ENCODE measurements around the gene OR4K5.

Gene OR4K5, protein sequence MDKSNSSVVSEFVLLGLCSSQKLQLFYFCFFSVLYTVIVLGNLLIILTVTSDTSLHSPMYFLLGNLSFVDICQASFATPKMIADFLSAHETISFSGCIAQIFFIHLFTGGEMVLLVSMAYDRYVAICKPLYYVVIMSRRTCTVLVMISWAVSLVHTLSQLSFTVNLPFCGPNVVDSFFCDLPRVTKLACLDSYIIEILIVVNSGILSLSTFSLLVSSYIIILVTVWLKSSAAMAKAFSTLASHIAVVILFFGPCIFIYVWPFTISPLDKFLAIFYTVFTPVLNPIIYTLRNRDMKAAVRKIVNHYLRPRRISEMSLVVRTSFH

DNA sequence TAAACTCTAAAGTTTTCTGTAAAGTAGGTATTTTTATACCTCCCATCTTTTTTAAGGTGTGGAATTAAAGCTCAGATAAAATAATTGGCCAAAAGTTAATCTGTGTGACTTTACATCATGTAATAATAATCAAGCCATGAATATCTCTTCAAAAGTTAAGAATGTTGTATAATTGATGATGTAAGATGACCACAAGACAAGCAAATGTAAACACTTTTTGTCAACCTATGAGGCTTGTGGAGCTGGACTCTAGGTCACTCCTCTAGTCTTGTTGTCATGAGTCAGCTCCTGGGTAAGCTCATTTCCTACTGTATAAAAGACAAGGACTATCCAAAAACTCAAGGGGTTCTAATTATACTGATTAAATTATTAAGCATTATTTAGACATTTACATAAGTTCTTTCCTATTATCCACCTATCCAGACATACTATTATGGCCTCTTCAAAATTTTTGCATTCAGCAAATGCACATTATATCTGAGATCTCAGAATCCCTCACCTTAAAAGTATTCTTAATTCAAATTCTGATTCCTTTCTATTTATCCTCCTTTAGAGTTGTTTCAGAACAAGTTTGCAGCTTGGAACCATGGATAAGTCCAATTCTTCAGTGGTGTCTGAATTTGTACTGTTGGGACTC lies at the start of gene OR4K5:
OR4K5 (plus strand) TSS at position 587 of the 637 bp plus-strand sequence; CDS start at position 587, 0 bp downstream.
- Histone ChIP-seq H3K4me3 (ENCODE audit: low read depth, low read length) (no peak within 1 kb of the TSS), H3K4me1 (ENCODE audit: control insufficient read depth, insufficient read depth, low read length) (no peaks in the 10 kb centered on the region), H3K27me3 (ENCODE audit: control insufficient read depth, insufficient read depth, low read length) (no peaks in the 10 kb centered on the region), H3K9ac (ENCODE audit: low read depth, low read length) (no peak within 1 kb of the TSS), H3K27ac (ENCODE audit: low read depth, low read length) (no peak within 1 kb of the TSS), H3K36me3 (ENCODE audit: control insufficient read depth, insufficient read depth, low read length) (no peaks in the 10 kb centered on the region), H3K9me3 (ENCODE audit: control insufficient read depth, insufficient read depth, low read length) (peaks cover 93% of the 10 kb centered on the region)

DNA sequence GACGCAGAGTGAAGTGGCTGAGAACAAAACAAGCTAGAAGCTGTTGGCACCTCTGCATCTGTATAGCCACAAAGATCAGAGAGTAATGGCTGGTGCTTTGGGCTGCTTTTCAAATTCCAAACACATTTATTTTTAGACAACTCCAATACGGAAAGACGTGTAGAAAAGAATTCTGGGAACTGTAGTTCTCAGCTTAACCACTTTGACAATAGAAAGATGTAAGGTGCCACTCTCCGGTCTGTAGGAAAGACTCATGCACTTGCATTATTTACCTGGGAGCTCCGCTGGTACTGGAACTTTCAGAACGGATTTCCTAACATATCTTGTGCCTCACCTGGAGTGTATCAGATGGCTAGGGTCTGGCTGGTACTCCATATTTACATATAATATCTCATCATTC lies 47.2 kb upstream of the OR4K5 start:
- Histone ChIP-seq H3K4me3 (ENCODE audit: low read depth, low read length) (no peak overlapping the region), H3K27ac (ENCODE audit: low read depth, low read length) (no peak overlapping the region), H3K4me1 (ENCODE audit: control insufficient read depth, insufficient read depth, low read length) (no peaks in the 10 kb centered on the region), H3K9ac (ENCODE audit: low read depth, low read length) (no peak overlapping the region), H3K27me3 (ENCODE audit: control insufficient read depth, insufficient read depth, low read length) (no peaks in the 10 kb centered on the region), H3K9me3 (ENCODE audit: control insufficient read depth, insufficient read depth, low read length) (peaks cover 94% of the 10 kb centered on the region), H3K36me3 (ENCODE audit: control insufficient read depth, insufficient read depth, low read length) (no peaks in the 10 kb centered on the region)

DNA sequence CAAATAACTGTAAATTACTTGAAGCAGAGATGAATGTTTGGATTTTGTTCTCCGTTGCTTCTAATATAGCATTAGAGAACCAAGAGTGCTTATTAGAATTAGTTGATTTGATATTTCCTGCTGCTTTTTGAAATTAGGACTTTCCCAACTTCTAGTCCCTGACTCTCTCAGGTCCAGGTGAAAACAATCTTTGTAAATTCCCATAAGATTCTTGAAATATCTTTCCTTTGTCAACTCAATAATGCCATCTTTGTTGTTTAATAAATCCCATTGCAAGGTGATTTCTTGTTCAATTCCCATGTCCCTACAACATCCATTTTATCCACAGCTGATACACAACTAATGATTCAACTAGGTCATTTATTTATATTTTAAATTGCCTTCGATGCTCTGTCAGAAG lies 45.6 kb upstream of the OR4K5 start, which contains the start of gene OR4K2:
OR4K2 (plus strand) TSS at position 301 of the 400 bp plus-strand sequence. CDS start 1,126 bp downstream, outside the sequence.
- no peak within 1 kb of the TSS for H3K27ac ChIP-seq (ENCODE audit: low read depth, low read length)
- H3K27me3 ChIP-seq (ENCODE audit: control insufficient read depth, insufficient read depth, low read length) = no peaks in the 10 kb centered on the region
- no peaks in the 10 kb centered on the region for H3K4me1 ChIP-seq (ENCODE audit: control insufficient read depth, insufficient read depth, low read length)
- H3K9ac ChIP-seq (ENCODE audit: low read depth, low read length) = no peak within 1 kb of the TSS
- H3K9me3 ChIP-seq (ENCODE audit: control insufficient read depth, insufficient read depth, low read length) = peaks cover 94% of the 10 kb centered on the region
- H3K4me3 ChIP-seq (ENCODE audit: low read depth, low read length) = no peak within 1 kb of the TSS; the same call in 1 of the 2 replicates
- H3K36me3 ChIP-seq (ENCODE audit: control insufficient read depth, insufficient read depth, low read length) = no peaks in the 10 kb centered on the region

DNA sequence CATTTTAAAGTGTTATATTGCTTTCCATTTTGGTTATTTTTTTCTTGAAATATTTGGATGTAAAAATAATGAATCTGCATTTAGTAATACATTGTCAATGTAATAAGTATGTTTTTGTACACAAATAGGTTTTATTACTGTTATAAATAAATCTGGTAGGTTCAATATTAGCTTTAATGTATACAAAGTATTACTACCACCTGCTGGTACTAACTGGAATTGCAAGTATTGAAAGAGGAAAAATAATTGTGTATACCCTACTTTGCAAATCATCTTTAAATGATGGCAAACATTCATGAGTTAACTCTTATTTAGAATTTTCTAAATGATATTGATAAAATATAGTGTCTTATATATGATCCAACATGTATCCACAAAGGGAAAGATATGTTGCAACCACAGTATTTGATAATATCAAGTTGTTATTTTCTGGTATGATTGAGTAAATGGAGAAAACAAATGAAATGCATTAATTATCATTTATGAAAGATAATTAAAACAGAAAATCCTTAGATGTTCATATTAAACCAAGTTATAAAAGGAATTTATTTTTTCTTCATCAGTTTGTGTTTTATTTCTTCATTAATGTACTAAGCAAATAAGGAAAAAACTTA lies 42.3 kb upstream of the OR4K5 start:
- H3K9me3 ChIP-seq (ENCODE audit: control insufficient read depth, insufficient read depth, low read length) = peaks cover 99% of the 10 kb centered on the region
- no peaks in the 10 kb centered on the region for H3K36me3 ChIP-seq (ENCODE audit: control insufficient read depth, insufficient read depth, low read length)
- H3K27ac ChIP-seq (ENCODE audit: low read depth, low read length) = no peak overlapping the region
- no peak overlapping the region for H3K4me3 ChIP-seq (ENCODE audit: low read depth, low read length)
- no peaks in the 10 kb centered on the region for H3K4me1 ChIP-seq (ENCODE audit: control insufficient read depth, insufficient read depth, low read length)
- H3K27me3 ChIP-seq (ENCODE audit: control insufficient read depth, insufficient read depth, low read length) = no peaks in the 10 kb centered on the region
- no peak overlapping the region for H3K9ac ChIP-seq (ENCODE audit: low read depth, low read length)

DNA sequence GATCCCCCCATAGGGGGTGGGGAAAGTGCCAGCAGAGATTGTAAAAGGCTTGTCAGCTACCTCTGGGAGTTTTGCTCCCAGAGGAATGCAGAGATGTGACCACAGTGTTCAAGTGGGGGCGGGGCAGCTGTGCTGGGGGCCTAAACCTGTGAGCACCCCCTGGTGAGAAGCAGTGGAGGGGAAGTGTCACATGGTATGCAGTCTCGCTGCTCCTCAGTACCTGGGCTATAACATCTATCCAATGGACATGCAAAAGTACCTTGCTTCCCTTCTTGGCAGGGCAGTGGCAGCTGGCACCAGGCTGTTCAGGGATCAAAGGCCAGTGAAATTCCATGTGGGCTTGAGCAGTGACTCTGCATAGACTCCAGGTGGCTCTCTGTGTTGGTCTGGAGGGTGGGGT lies 25.1 kb upstream of the OR4K5 start:
- no peaks in the 10 kb centered on the region for H3K27me3 ChIP-seq (ENCODE audit: control insufficient read depth, insufficient read depth, low read length)
- no peaks in the 10 kb centered on the region for H3K4me1 ChIP-seq (ENCODE audit: control insufficient read depth, insufficient read depth, low read length)
- no peak overlapping the region for H3K4me3 ChIP-seq (ENCODE audit: low read depth, low read length)
- no peak overlapping the region for H3K27ac ChIP-seq (ENCODE audit: low read depth, low read length)
- H3K36me3 ChIP-seq (ENCODE audit: control insufficient read depth, insufficient read depth, low read length) = no peaks in the 10 kb centered on the region
- H3K9me3 ChIP-seq (ENCODE audit: control insufficient read depth, insufficient read depth, low read length) = peaks cover 94% of the 10 kb centered on the region
- H3K9ac ChIP-seq (ENCODE audit: low read depth, low read length) = no peak overlapping the region

DNA sequence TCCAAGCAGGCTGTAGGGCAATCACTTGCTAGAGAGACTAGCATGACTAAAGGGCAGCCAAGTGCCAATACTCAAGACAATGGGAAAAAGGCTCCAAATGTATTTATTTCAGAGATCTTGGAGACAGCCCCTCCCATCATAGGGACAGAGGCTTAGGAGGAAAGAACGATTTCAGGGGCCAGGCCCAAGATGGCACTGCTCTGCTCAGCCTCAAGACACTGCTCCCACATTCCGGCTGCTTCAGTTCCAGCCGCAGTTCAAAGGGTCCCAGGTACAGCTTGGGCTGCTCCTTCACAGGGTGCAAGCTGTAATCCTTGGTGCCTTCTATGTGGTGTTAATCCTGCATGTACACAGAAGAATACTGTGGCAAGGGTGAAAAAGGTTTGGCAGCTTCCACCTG lies 19.4 kb upstream of the OR4K5 start:
- Histone ChIP-seq H3K9me3 (ENCODE audit: control insufficient read depth, insufficient read depth, low read length) (peaks cover 91% of the 10 kb centered on the region), H3K4me3 (ENCODE audit: low read depth, low read length) (no peak overlapping the region), H3K27me3 (ENCODE audit: control insufficient read depth, insufficient read depth, low read length) (no peaks in the 10 kb centered on the region), H3K4me1 (ENCODE audit: control insufficient read depth, insufficient read depth, low read length) (no peaks in the 10 kb centered on the region), H3K36me3 (ENCODE audit: control insufficient read depth, insufficient read depth, low read length) (no peaks in the 10 kb centered on the region), H3K27ac (ENCODE audit: low read depth, low read length) (no peak overlapping the region), H3K9ac (ENCODE audit: low read depth, low read length) (no peak overlapping the region)

DNA sequence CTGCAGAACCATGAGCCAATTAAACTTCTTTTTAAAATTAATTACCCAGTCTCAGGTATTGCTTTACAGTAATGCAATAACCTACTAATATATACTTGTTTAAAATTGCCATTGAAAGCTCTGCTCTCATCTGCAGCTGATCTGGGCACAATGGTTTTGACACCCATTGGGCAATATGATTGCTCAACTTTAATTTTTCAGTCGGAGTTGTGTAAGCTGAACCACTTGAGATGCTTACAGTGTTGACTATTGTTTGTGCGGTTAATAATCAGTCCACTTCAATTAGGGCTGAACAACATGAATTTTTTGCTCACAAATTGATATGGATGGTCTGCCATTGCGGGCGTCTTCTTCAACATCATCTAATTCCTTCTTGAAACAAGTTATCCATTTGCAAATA lies 18.0 kb upstream of the OR4K5 start:
- no peak overlapping the region for H3K27ac ChIP-seq (ENCODE audit: low read depth, low read length)
- no peaks in the 10 kb centered on the region for H3K4me1 ChIP-seq (ENCODE audit: control insufficient read depth, insufficient read depth, low read length)
- no peak overlapping the region for H3K4me3 ChIP-seq (ENCODE audit: low read depth, low read length)
- H3K9me3 ChIP-seq (ENCODE audit: control insufficient read depth, insufficient read depth, low read length) = peaks cover 91% of the 10 kb centered on the region
- H3K36me3 ChIP-seq (ENCODE audit: control insufficient read depth, insufficient read depth, low read length) = no peaks in the 10 kb centered on the region
- no peak overlapping the region for H3K9ac ChIP-seq (ENCODE audit: low read depth, low read length)
- H3K27me3 ChIP-seq (ENCODE audit: control insufficient read depth, insufficient read depth, low read length) = no peaks in the 10 kb centered on the region

DNA sequence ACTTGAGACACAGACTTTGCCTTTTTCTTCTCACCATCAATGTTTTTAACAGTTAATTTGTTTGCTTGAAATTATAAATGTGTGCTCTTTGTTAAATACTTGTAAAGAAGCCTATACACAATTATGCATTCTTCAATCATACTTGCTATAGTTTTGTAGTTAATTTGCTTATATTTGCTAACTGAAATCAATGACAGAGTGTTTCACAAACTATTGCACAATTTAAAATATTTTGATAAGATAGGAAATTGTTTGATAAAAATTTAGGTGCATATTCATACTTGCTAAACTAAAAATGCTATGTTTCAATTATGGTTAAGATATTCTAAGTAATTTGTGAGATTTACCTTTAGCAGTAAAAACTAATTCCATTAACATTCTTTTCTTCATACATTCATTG lies 13.7 kb upstream of the OR4K5 start:
- Histone ChIP-seq H3K27me3 (ENCODE audit: control insufficient read depth, insufficient read depth, low read length) (no peaks in the 10 kb centered on the region), H3K4me3 (ENCODE audit: low read depth, low read length) (peak overlapping the region; percentile 7; the same call in 1 of the 2 replicates), H3K4me1 (ENCODE audit: control insufficient read depth, insufficient read depth, low read length) (no peaks in the 10 kb centered on the region), H3K27ac (ENCODE audit: low read depth, low read length) (no peak overlapping the region), H3K9me3 (ENCODE audit: control insufficient read depth, insufficient read depth, low read length) (peaks cover 96% of the 10 kb centered on the region), H3K36me3 (ENCODE audit: control insufficient read depth, insufficient read depth, low read length) (no peaks in the 10 kb centered on the region), H3K9ac (ENCODE audit: low read depth, low read length) (no peak overlapping the region)

DNA sequence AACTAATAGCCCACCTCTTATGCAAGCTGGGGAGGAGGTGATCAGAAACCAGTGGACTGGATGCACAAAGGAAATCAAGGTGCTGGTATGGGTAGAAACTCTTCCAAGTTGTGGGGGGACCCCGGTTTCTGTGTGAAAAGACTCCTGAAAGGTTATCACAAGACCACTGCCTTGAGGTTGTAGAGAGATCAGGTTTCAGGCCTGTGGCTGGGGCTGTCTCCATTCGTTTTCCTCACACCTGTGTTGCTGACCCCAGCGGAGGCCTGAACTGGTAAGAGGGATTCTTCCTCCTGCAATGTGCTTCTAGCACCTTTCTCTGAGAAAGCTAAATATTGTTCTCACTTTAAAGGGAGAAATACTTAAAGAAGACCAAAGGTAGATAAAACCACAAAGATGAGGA lies 9.3 kb upstream of the OR4K5 start:
- Histone ChIP-seq H3K27ac (ENCODE audit: low read depth, low read length) (no peak overlapping the region), H3K4me3 (ENCODE audit: low read depth, low read length) (no peak overlapping the region), H3K36me3 (ENCODE audit: control insufficient read depth, insufficient read depth, low read length) (no peaks in the 10 kb centered on the region), H3K9me3 (ENCODE audit: control insufficient read depth, insufficient read depth, low read length) (peaks cover 70% of the 10 kb centered on the region), H3K27me3 (ENCODE audit: control insufficient read depth, insufficient read depth, low read length) (no peaks in the 10 kb centered on the region), H3K4me1 (ENCODE audit: control insufficient read depth, insufficient read depth, low read length) (no peaks in the 10 kb centered on the region), H3K9ac (ENCODE audit: low read depth, low read length) (no peak overlapping the region)

DNA sequence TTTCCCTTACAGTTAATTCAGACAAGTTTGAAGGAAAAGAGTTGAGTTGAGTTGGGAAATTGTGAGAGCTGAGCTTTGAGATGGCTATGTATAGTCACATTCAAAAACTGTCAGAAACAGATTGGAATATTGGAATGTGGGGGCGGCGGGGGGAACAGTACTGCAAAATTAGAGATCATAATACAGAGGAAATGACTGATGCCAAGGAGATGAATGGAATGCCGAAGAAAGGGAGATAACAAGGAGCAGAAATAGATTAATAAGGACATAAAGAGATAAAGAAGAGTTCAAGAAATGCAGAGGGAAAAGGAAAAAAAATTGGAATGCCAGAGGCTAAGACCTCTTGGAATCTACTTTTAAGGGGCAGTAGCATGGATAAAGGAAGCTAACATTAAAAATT lies 3.2 kb upstream of the OR4K5 start:
- Histone ChIP-seq H3K27ac (ENCODE audit: low read depth, low read length) (no peak overlapping the region), H3K9ac (ENCODE audit: low read depth, low read length) (no peak overlapping the region), H3K27me3 (ENCODE audit: control insufficient read depth, insufficient read depth, low read length) (no peaks in the 10 kb centered on the region), H3K9me3 (ENCODE audit: control insufficient read depth, insufficient read depth, low read length) (peaks cover 71% of the 10 kb centered on the region), H3K36me3 (ENCODE audit: control insufficient read depth, insufficient read depth, low read length) (no peaks in the 10 kb centered on the region), H3K4me1 (ENCODE audit: control insufficient read depth, insufficient read depth, low read length) (no peaks in the 10 kb centered on the region), H3K4me3 (ENCODE audit: low read depth, low read length) (no peak overlapping the region)

DNA sequence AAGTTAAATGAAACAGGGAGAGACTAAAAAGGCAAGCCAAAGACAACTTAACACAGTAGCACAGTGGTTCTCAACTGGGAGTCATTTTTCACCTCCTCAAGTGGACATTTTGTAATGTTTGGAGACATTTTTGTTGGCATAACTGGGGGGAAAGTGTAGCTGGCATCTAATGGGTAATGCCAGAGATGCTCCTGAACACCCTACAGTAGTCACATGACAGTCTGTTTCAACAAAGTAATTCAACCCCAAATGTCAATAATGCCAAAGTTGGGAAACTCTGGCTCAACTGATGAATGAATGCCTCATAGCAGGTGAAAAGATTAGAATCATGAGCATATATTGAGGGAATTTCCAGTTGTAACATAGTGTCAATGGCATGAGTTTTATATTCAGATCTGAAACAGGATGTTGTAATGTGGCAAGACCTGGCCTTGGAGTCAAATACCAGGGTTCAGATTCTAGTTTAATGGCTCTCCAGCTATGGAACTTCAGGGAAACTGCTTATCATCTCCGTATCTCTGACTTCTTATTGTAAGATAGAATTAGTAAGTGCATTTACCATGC lies 2.4 kb upstream of the OR4K5 start:
- Histone ChIP-seq H3K9me3 (ENCODE audit: control insufficient read depth, insufficient read depth, low read length) (peaks cover 79% of the 10 kb centered on the region), H3K27me3 (ENCODE audit: control insufficient read depth, insufficient read depth, low read length) (no peaks in the 10 kb centered on the region), H3K27ac (ENCODE audit: low read depth, low read length) (no peak overlapping the region), H3K36me3 (ENCODE audit: control insufficient read depth, insufficient read depth, low read length) (no peaks in the 10 kb centered on the region), H3K4me3 (ENCODE audit: low read depth, low read length) (no peak overlapping the region), H3K4me1 (ENCODE audit: control insufficient read depth, insufficient read depth, low read length) (no peaks in the 10 kb centered on the region), H3K9ac (ENCODE audit: low read depth, low read length) (no peak overlapping the region)

Data from HUES48 (cell line).